Right forelimb (tissue), 1 donor: ENCODE measurements around the gene TSPYL4.

ENCODE experiments used
- DNase-seq: peaks from one replicate; pipeline ENCODE4 v3.0.0-alpha.2; 2018

The TSPYL4 gene

DNA sequence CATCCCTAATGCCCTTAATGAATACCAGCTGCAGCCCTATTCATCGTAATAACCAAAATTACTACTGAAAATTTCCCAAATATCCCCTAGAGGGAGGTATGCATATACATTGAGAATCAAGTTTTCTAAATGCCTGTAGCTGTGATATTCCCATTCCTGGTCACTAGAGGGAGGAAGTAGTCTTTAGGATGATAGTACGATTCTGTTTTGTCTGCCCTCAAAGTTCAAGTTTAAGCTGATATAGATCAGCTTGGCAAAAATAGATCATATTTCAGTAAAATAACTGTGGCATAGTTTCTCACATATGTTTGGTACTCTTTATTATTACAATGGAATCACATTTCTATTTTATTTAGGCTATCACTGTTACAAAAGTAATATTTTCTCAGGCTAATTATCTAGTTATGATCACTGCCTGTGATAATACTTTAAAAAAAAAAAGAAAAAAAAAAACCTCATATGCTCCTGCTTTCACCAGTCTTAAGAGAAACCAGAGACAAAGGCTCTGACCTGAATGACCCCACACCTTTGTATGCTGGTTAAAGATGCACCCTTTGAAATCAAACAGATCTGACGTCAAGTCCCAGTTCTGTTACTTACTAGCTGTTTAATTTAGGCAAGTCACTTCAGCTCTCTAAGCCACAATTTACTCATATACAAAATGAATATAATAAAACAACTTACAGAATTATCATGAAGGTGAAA lies 14.9 kb upstream of the TSPYL4 start:
- DNase-seq: no peak

DNA sequence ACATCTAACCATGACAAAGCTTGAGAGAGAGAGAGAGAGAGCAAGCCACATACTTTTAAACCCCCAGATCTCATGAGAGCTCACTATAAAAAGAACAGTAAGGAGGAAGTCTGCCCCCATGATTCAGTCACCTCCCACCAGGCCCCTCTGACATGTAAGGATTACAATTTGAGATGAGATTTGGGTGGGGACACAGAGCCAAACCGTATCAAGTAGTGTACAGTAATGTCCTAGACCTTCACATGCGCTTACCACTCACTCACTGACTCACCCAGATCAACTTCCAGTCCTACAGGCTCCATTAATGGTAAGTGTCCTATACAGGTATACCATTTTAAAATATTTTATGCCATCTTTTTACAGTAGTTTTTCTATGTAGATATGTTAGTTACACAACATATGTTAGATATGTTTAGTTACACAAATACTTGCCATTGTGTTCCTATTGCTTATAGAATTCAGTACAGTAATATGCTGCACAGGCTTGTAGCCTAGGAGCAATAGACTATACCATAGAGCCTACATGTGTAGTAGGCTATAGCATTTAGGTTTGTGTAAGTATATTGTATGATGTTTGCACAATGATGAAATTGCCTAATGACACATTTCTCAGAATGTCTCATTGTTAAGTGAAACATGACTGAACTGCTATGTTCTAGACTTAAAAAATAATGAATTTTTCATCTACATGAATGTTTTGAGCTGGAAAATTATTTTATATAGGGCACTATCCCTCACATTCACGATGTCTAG lies 14.1 kb upstream of the TSPYL4 start:
- DNase-seq: no peak

DNA sequence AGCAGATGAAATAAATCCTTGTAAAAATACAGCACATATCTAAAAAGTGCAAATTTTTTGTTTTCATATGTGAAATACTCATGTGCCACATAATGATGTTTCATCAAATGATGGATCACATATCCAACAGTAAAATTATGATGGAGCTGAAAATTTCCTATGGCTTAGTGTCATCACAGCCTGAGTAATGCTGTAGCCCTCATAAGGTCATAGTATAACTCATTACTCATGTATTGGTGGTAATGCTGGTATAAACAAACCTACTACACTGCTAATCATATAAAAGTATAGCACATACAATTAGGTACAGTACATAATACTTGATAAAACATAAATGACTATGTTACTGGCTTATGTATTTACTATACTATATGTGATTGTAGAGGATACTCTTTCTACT lies 12.9 kb upstream of the TSPYL4 start:
- DNase-seq: no peak

DNA sequence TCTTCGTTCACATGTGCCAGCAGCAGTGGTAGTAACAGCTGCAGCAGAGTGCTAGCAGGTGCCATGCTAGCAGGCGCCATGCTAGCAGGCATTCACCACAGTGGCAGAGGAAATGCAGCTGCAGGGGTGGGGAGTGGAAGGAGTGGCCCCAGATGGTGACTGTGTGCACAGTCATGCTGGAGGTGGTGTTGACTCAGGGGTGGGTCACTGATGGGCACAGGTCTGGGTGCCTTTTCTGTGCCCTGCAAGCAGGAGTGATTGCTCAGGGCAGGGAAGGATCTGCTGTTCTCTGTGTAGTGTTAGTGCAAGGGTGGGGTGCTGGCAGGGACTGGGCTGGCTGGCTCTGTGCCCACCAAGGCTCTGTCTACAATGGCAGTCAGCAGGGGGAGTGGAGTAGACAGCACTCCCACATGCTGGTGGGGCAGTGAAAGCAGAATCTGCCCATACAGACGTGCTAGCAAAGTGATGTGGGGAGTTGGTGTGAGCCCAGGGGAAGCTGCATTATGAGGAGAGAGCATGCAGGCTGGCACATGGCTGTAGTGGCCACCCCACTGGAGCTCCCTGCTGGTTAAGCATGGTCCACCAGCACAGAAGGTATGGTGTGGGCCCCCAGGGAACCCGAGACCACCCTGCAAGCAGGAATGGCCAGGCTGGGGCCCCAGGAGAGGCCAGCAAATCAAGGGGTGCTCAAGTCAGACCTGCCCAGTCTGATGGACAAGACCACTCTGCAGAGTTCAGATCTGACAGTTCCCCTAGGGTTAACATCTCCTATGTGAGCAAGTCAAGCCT lies 11.4 kb upstream of the TSPYL4 start:
- no peak for DNase-seq

DNA sequence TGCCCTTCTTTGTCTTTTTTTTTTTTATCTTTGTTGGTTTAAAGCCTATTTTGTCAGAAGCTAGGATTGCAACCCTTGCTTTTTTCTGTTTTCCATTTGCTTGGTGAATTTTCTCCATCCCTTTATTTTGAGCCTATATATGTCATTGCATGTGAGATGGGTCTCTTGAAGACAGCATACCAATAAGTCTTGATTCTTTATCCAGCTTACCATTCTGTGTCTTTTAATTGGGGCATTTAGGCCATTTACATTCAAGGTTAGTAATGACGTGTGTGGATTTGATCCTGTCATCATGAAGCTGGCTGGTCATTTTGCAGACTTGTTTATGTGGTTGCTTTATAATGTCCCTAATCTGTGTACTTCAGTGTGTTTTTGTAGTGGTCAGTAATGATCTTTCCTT lies 9.5 kb upstream of the TSPYL4 start:
- no peak for DNase-seq

DNA sequence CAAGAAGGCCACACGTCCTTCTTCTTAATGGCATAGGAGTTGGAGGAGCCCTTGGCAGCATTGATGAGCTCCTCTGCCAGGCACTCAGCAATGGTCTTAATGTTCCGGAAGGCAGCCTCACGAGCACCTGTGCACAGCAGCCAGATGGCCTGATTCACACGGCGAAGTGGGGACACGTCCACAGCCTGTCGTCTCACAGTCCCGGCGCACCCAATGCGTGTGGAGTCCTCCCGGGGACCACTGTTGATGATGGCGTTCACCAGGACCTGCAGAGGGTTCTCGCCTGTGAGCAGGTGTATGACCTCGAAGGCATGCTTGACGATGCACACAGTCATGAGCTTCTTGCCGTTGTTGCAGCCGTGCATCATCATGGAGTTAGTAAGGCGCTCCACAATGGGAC lies 4.6 kb upstream of the TSPYL4 start:
- DNase-seq: no peak

DNA sequence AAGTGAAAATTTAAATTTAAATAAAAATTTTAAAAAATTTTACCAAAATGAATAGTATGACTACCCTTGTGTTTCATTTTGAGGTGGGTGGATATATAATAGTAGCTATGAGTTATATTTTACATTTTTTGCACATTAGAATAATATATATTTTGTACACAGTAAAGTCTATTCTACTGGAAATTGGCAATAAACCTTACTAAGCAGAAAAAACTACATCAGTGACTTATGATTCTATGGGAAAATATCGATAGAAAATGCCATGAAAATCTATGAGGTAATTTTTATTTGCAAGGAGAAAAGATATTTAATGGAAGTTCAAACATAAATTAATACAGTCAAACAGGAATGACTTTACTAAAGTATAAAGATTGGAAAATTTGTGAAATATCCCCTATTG lies 2.8 kb upstream of the TSPYL4 start:
- no peak for DNase-seq

DNA sequence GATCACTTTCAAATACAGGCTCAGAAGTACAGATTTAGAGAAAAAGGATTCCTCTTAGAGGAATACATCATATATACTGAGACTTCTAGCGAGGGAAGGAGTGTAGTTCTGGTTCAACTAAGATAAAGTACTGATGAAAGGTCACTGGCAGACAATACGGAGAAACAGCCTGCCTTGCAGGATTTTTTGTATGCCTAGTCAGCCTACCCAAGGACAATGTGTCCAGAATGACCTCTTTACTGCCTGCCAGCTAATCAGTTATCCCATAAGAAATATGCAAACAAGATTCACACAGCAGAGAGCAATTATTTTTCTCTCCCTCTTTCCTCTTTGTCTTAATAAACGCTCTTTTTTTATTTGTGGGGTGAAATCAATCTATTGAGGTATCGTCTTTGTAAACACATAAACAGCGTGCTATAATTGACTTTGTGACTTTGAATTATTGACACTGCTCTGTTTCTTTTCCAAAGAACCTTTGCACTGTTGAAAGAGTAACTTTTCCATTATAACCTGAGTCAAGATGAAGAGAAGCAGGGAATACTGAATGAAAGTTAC lies 1.4 kb upstream of the TSPYL4 start:
- DNase-seq: no peak

DNA sequence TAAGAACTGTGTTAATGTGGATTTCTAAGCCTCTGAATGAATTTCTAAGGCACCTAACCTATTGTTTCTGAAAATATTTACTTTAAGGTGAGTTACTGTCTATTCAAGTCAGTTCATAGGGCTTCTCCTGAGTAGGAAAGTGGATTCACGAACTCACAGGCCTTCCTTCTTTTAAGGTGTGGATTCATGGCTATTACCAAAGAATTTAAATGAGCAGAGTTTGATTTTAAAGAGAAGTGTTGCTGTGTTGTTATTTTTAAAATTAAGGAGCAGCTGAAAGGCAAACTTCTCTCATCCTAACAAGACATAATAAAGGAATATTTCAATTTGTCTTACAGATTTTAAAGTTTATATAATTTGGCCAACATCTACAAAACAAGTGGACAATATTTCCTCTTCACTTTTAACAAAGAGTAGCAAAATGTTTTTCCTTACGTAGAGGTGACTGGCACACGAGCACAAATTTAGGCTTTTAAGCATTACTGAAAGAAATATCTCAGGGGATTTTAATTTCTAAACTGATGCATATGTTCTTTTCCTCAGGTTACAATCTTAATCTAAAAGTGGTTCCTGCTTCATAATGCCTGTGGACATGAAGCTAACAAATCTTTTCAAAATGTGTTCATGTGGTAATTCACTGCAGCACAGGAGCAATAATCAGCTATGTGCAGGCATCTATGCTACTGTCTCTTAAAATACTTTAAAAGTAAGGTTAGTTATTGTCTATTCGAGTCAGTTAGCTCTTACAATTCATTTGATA lies 602 bp upstream of the TSPYL4 start:
- no peak for DNase-seq

DNA sequence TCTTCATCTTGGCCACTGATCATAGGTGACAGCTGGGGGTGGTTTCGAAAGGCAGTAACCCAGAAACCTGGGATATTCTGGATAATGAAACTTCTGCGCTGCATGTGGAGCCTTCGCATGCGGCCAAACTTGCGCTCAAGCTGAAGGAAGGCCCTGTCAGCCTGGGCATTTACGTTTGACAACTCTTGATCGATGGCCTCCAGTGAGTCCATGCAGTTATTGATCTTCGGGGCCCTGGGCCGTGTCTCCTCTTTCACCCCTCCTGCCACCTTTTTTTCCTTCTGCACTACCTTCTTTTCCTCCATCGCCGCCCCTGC lies 729 bp downstream of the TSPYL4 start:
- DNase-seq: no peak

DNA sequence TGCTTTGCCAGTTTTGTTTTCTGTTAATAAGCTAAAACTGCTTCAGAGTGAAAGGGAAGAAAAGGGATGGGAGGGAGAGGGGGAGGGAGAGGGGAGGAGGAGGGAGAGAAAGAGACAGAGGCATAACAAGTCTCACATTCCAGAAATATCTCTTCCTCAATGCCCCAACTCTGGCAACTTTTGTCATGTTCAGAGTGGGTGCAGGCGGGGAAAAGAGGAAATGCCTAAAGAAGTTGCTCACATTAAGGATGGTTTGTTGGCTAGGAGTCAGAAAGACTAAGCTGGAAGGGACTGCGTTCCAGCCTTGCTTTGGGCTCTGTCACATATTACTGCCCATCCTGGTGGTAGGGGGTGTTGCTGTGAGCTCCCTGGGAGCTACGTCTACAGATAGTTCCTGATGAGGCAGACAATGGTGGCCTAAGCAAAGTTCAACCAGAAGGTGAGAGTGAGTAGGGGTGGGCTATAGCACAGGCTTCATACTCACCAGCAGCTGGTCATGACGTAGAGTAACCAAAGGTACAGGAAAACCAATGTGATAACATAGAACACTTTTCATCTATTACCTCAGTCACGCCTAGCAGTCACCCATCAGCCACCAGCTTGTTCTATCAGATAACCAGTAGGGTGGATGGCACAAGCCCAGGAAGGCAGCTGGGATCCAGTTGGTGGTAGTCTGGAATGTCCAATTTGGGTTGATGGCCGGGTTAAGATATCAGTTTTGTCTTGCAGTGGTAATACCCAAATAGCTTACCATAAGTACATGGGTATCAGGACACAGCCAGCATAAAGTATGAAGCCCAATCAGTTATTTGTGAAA lies 2.1 kb downstream of the TSPYL4 start:
- DNase-seq: no peak

DNA sequence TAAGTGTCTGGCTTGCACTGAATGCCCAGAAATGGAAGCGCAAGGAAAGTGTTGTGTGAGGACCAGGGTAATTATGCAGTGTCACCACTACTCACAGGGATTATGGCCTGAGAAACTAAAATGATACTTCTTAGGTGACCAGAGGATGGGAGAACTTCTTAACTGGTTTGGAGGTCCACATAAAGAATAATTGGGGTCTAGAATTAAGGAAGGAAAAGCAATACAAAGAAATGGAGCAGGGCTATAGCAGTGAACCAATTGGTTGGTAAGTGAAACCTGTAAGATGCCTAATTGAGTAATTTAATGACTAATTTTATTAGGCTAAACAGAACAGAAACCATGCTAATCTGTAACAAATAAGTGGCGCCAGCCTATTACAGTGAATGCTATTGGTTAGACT lies 5.3 kb downstream of the TSPYL4 start:
- DNase-seq: no peak

DNA sequence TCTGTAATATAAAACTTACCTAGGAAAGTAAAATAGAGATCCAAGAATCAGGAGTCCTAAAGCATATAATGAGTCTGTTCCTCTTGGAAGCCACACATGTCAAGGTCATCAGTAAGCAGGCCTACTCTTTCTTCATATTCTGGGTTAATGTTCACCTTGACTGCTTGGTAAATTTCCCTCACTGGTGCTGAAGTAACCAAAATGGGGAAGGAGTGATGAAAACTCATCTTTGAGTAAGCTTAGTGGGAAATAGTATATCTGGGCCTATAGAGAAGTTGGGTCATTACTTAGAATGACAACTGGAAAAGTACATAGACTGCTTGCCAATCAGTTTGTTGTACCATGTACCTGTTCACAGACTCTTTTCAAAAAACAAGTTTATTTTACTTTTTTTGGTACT lies 6.6 kb downstream of the TSPYL4 start:
- no peak for DNase-seq

DNA sequence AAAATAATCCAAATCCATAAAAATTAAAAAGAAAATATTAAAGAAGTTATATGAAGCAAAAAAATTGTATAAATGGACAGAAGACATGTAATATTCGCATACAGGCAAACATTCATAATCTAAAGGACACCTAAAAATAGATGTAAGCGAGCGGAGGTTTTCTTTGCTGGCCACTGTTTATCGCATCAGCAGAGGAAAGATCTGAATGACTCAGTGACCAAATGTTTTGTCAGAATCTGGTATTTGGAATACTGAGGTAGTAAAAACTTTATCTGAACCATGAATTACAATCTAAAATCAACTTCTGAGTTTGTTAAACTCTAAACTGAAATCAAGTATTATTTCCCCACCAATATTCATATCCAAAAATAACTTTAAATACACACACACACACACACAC lies 7.8 kb downstream of the TSPYL4 start:
- no peak for DNase-seq

DNA sequence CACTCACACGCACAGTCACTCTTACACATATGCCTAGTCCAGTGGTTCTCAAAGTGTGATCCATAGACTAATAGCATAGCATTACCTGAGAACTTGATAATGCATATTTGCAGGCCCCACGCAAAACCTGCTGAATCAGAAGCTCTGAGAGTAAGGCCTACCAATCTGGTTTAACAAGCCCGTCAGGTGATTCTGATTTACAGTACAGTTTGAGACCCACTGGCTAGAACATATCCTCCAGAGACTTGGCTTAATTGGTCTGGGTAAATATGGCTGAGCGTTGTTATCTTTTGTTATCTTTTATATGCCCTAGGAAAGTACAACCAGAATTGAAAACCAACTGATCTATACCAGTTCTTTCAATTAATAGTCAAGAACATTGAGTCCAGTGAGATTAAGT lies 9.6 kb downstream of the TSPYL4 start:
- no peak for DNase-seq

DNA sequence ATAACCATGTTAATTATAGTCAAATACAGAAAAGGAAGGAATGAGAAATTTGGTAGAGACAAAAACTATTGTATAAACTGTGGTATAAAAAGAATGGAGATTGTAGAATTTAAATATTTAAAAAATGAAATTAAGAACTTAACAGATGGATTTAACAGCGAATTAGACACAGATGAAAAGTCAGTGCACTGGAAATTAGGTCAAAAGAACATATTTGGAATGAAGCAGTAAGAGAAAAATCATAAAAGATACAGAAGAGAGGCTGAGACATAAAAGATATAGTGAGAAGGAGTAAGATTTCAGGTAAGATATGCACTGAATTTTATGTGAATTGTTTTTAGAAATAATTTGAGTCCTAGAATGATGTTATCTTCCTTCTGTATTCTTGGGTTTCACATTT lies 14.0 kb downstream of the TSPYL4 start:
- DNase-seq: no peak

DNA sequence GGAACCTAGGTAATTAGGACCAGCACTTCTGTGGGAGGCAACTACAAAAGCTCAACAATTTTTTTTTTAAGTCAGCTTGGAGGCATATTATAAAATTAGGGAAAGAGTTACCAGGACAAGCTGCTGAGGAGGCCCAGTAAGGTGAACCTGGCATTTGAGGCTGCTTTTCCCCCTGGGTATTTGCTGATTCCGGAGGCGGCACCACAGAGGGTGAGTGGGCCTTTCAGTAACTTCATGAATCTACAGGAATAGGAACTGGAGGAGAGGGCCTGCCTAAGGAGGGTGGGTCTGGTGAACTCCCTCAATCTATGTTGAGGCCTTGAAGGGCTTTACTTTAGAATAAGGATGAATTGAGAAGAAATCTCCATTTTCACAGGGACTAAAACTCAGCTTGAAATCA lies 14.6 kb downstream of the TSPYL4 start:
- no peak for DNase-seq

DNA sequence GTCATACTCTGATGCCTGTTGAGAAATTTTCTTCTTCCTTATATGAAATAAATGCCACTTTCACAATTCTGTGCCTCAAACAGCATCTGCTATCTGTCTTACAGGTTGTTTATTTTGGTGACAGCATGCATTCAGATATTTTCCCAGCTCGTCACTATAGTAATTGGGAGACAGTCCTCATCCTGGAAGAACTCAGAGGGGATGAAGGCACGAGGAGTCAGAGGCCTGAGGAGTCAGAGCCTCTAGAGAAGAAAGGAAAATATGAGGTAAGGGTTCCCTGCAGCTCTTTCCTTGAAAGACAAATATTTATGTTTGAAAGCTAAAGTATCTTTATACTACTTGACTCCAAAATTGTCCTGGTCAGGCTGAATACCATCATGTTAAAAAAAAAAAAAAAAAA lies 15.8 kb downstream of the TSPYL4 start:
- DNase-seq: no peak

DNA sequence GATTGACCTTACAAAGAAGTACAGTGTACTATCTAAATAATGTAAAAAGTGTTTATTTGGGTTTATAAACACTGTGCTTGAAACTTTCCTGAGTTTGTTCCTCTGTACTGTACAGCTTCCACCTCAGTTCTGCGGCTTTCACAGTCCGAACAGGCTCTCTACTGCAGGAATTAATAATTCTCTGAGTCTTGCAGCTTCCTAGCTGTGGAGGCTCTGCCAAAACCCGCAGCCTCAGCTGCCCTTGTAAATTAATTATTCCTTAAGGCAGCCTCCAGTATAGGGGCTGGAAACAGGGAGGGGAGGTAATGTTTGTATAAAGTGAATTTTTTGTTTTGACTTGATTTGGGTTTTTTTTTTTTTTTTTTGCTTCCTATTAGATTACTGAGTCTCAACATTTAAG lies 19.2 kb downstream of the TSPYL4 start:
- DNase-seq: no peak

DNA sequence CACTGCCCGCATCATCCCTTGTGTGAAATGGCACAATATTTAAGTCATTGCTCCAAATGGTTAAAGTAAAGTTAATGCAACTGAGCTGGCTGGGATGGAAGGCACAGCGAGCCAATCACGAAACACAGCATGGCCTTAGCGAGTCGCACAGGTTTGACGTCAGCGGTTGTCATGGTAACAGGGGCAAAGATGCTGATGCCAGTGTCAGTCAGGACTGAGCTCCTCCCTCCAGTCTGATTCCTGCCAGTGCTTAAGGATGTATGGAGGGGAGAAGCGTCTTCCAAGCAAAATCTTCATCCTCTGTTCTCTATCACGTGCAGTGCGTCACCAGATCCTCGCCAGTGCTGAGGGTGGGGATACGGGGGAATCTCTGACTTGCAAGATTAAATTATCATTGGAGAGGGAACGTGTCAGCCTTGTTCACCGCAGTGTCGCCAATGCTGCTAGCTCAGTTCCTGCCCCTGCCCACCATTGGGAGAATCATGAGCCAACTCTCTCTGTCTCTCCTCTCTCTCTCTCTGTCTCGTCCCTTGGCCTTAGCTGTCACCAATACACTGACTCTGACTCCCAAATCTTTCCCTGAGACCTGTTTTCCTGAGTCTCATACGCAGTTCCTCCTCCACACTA lies 24.5 kb downstream of the TSPYL4 start:
- peak; percentile 92 for DNase-seq

DNA sequence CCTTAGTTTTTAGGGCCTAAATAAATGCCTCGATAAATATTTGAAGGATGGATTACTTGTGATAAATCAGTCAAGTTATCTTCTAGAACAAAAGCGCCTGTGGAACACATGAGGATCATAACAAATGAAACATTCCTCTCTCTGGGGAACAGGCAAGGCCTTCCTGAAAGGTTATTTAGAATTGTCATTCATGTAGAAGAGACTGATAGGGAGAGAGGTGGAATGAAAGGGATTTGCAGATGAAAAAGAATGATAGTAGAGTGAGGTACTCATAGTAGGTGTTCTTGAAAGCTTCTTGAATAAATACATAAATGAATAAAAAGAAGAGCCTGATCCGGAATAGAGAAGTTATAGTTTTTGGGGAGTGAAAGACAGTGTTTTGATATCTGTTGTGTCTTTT lies 30.5 kb downstream of the TSPYL4 start:
- no peak for DNase-seq

DNA sequence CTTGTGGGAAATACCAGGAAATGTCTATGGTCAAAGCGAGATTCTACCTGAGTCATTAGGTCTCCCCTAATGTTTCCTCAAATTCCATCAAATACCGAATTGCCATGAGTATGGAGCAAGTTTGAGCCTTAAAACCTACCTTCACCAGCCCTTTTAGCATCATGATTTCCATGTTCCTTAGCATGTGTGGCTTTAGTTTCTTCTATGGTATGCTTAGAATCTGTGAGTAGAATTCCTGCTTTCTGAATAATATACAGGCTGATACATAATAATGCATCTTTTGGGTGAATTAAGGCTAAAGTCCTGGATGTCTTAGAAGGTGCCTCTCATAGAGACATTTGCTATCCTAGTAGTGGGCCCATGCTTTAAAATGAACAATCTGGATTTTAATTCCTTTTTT lies 32.0 kb downstream of the TSPYL4 start:
- no peak for DNase-seq
